Measurements from ENCODE around the gene GJB4. TPM values are rescaled to one million over a fixed set of nuclear protein-coding genes. Genes with fewer than 3 reads are reported as not detected.

GJB4 gene
- polyA plus RNA-seq, 3 donors, result not detected

DNA sequence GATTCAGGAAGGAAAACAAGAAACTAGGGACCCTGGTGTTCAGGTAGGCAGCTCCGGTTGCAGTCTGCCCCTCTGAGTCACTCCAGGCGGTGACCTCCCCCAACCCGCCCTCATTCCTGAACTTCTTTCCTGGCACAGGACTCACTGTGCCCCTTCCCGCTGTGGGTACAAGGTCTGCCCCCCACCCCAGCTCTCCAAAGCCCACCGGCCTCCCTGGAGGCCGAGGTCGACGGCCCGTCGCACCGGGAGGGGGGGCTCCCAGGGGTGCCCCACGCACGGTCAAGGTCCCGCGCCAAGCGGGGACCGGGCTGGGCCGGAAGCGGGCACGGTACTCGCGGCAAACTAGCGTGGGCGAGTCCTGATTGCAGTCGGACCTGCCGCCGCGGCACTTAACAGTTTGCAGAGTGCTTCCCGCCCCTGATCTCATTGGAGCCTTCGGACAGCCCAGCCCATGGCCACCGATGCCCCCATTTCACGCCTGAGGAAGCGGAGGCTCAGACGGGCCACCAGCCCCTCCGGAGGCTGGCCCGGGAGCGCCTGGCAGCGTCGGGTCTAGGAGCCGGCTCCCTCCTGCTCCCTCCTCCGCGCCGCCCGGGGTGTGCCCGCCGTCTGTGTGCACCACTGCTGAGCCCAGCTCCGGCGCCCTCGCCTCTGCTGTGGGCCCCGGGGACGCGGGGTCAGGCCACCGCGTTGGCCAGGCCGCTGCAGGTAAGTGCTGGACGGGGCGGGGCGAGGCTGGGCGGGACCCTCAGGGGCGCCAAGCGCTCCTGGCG lies 21.7 kb downstream of the GJB4 start, which contains the start of gene GJB3:
Gene GJB3 (plus strand): TSS at position 144 of the 773 bp plus-strand sequence. CDS start 3,549 bp downstream, outside the sequence.
- no peak within 1 kb of the TSS for H2AFZ ChIP-seq (ENCODE audit: insufficient read depth, low read depth, low read length, poor library complexity, severe bottlenecking)
- H3K9ac ChIP-seq (ENCODE audit: insufficient read depth, low read length, poor library complexity, severe bottlenecking), result no peak within 1 kb of the TSS
- 3% methylated on average over 62 of the region's 62 CpGs for WGBS (ENCODE audit: insufficient coverage)
- intact Hi-C loops (cut with micrococcal nuclease), result no loop called here
- Mint-ChIP-seq H3K4me1 (no peaks in the 10 kb centered on the region), H3K27ac (no peak within 1 kb of the TSS), H3K4me3 (peak within 1 kb of the TSS in 1 of 2 donors; percentile 66), H3K36me3 (no peaks in the 10 kb centered on the region), H3K9me3 (peaks cover 0 to 6% (median 1%) of the 10 kb centered on the region in 7 donors), H3K27me3 (ENCODE audit: low read depth in 3 of 3) (peaks cover 37 to 58% (median 43%) of the 10 kb centered on the region in 3 donors)
- H3K27ac ChIP-seq (ENCODE audit: low read depth in 1 of 2, low read length in 2 of 2), result no peak within 1 kb of the TSS
- H3K4me3 ChIP-seq (replicated peaks in 1 of 3; ENCODE audit: low read depth in 2 of 3, low read length in 3 of 3), result no peak within 1 kb of the TSS
- no peaks in the 10 kb centered on the region for H3K79me2 ChIP-seq (ENCODE audit: insufficient read depth, low read length)
- no peaks in the 10 kb centered on the region for H3K36me3 ChIP-seq (replicated peaks in 1 of 2; ENCODE audit: control insufficient read depth in 1 of 2, insufficient read depth in 2 of 2, low read length in 2 of 2)
- no peaks in the 10 kb centered on the region for H4K20me1 ChIP-seq (ENCODE audit: insufficient read depth, low read length)
- peaks cover 0 to 10% of the 10 kb centered on the region in 2 donors for H3K9me3 ChIP-seq (replicated peaks in 1 of 2; ENCODE audit: control insufficient read depth in 1 of 2, insufficient read depth in 1 of 2, low read length in 2 of 2)
- H3K4me2 ChIP-seq (replicated peaks; ENCODE audit: extremely low read depth, low read length, poor library complexity, severe bottlenecking), result no peak within 1 kb of the TSS
- H3K27me3 ChIP-seq (ENCODE audit: control insufficient read depth in 2 of 2, insufficient read depth in 2 of 2, low read length in 2 of 2), result peaks cover 25 to 48% of the 10 kb centered on the region in 2 donors
- TF ChIP-seq CTCF (IDR thresholded peaks at IDR 0.05), result no peak
- H3K4me1 ChIP-seq (ENCODE audit: control insufficient read depth in 1 of 2, insufficient read depth in 2 of 2, low read length in 2 of 2), result no peaks in the 10 kb centered on the region
- no peak for DNase-seq

DNA sequence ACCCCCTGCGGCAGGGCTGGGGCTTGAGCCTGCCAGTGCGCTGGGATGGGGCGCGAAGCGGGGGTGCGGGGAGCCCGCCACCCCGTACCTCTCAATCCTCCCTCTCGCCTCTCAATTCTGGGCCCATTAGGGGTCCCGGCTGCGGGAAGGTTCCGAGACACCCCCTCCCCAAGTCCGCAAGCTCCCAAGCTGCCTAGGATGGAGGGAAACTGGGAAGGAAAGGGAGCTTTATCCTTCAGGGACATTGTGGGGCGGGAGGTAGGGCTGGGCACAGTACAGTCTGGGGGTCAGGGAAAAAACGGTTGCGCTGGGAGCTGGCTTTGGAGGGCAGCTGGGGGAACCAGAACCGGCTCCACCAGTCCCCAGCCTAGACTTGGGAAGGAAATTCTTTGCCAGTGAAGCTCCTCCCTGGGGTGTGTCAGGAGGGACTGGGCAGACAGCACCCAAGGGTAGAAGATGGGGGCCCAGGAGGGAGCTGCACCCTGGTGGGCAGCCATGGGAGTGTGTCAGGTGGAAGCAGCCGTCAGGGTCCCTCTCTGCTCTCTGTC lies 22.4 kb downstream of the GJB4 start:
- Mint-ChIP-seq H3K27me3 (ENCODE audit: low read depth in 3 of 3) (peaks cover 38 to 58% (median 45%) of the 10 kb centered on the region in 3 donors), H3K4me1 (no peaks in the 10 kb centered on the region), H3K27ac (no peak overlapping the region), H3K9me3 (peaks cover 0 to 6% (median 1%) of the 10 kb centered on the region in 7 donors), H3K36me3 (no peaks in the 10 kb centered on the region), H3K4me3 (peak overlapping the region in 1 of 2 donors; percentile 66)
- TF ChIP-seq CTCF (IDR thresholded peaks at IDR 0.05), result no peak
- Histone ChIP-seq H4K20me1 (ENCODE audit: insufficient read depth, low read length) (no peaks in the 10 kb centered on the region), H3K27me3 (ENCODE audit: control insufficient read depth in 2 of 2, insufficient read depth in 2 of 2, low read length in 2 of 2) (peaks cover 25 to 48% of the 10 kb centered on the region in 2 donors), H3K4me2 (replicated peaks; ENCODE audit: extremely low read depth, low read length, poor library complexity, severe bottlenecking) (no peak overlapping the region), H3K9me3 (replicated peaks in 1 of 2; ENCODE audit: control insufficient read depth in 1 of 2, insufficient read depth in 1 of 2, low read length in 2 of 2) (peaks cover 0 to 10% of the 10 kb centered on the region in 2 donors), H2AFZ (ENCODE audit: insufficient read depth, low read depth, low read length, poor library complexity, severe bottlenecking) (no peak overlapping the region), H3K79me2 (ENCODE audit: insufficient read depth, low read length) (no peaks in the 10 kb centered on the region), H3K27ac (ENCODE audit: low read depth in 1 of 2, low read length in 2 of 2) (no peak overlapping the region), H3K9ac (ENCODE audit: insufficient read depth, low read length, poor library complexity, severe bottlenecking) (no peak overlapping the region), H3K4me1 (ENCODE audit: control insufficient read depth in 1 of 2, insufficient read depth in 2 of 2, low read length in 2 of 2) (no peaks in the 10 kb centered on the region), H3K36me3 (replicated peaks in 1 of 2; ENCODE audit: control insufficient read depth in 1 of 2, insufficient read depth in 2 of 2, low read length in 2 of 2) (no peaks in the 10 kb centered on the region), H3K4me3 (replicated peaks in 1 of 3; ENCODE audit: low read depth in 2 of 3, low read length in 3 of 3) (no peak overlapping the region)
- intact Hi-C loops (cut with micrococcal nuclease), result no loop called here
- WGBS (ENCODE audit: insufficient coverage), result 18% methylated on average over 6 of the region's 18 CpGs
- no peak for DNase-seq

Measured in CD14-positive monocyte (primary cell).